Measurements from ENCODE around the gene KIF6.
A peak's percentile ranks its signal among the peaks of the same experiment; 100 is the strongest.

KIF6 gene

GRCh38 chr6:39453241-39453640 is 272.0 kb downstream of the KIF6 start:
- no peak overlapping the region for H3K4me3 ChIP-seq (ENCODE audit: low read depth, low read length)
- H2AFZ ChIP-seq (ENCODE audit: low read length, unreplicated experiment) = no peak overlapping the region
- H3K36me3 ChIP-seq (ENCODE audit: insufficient read depth, low read length) = no peaks in the 10 kb centered on the region
- no peaks in the 10 kb centered on the region for H3K79me2 ChIP-seq (ENCODE audit: control insufficient read depth, insufficient read depth, low read length, unreplicated experiment)
- H3K27me3 ChIP-seq (ENCODE audit: insufficient read depth, low read length) = no peaks in the 10 kb centered on the region
- H3K27ac ChIP-seq (ENCODE audit: low read depth, low read length) = no peak overlapping the region
- peaks cover 18% of the 10 kb centered on the region for H3K4me1 ChIP-seq (ENCODE audit: control insufficient read depth, insufficient read depth, low read length, unreplicated experiment)

GRCh38 chr6:39452306-39453145 is 272.7 kb downstream of the KIF6 start:
- Histone ChIP-seq H2AFZ (ENCODE audit: low read length, unreplicated experiment) (no peak overlapping the region), H3K27ac (ENCODE audit: low read depth, low read length) (peak overlapping the region; percentile 34; the same call in 1 of the 2 replicates), H3K79me2 (ENCODE audit: control insufficient read depth, insufficient read depth, low read length, unreplicated experiment) (no peaks in the 10 kb centered on the region), H3K27me3 (ENCODE audit: insufficient read depth, low read length) (no peaks in the 10 kb centered on the region), H3K4me1 (ENCODE audit: control insufficient read depth, insufficient read depth, low read length, unreplicated experiment) (peaks cover 18% of the 10 kb centered on the region), H3K36me3 (ENCODE audit: insufficient read depth, low read length) (no peaks in the 10 kb centered on the region), H3K4me3 (ENCODE audit: low read depth, low read length) (no peak overlapping the region)

DNA sequence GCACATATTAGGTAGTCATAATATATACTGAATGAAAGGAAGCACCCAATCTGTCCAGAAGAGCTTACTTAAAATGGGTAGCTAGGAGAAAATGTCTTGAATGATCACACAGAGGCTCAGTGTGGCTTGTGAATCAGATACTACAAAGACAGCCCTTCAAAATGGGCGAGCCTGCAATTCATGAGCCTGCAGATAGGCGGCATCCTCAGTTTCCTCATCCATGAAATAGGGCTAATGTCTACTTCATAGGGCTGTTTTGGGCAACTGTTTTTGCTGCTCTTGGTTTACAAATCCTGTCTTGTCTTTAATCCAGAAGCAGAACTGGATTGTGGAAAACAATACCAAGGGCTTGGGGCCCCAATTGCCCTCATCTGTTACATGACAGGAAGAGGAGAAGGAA is 273.4 kb downstream of the KIF6 start:
- H3K79me2 ChIP-seq (ENCODE audit: control insufficient read depth, insufficient read depth, low read length, unreplicated experiment) = no peaks in the 10 kb centered on the region
- no peak overlapping the region for H2AFZ ChIP-seq (ENCODE audit: low read length, unreplicated experiment)
- no peaks in the 10 kb centered on the region for H3K36me3 ChIP-seq (ENCODE audit: insufficient read depth, low read length)
- no peaks in the 10 kb centered on the region for H3K27me3 ChIP-seq (ENCODE audit: insufficient read depth, low read length)
- H3K4me1 ChIP-seq (ENCODE audit: control insufficient read depth, insufficient read depth, low read length, unreplicated experiment) = peaks cover 18% of the 10 kb centered on the region
- peak overlapping the region; percentile 34; the same call in 1 of the 2 replicates for H3K27ac ChIP-seq (ENCODE audit: low read depth, low read length)
- no peak overlapping the region for H3K4me3 ChIP-seq (ENCODE audit: low read depth, low read length)

DNA sequence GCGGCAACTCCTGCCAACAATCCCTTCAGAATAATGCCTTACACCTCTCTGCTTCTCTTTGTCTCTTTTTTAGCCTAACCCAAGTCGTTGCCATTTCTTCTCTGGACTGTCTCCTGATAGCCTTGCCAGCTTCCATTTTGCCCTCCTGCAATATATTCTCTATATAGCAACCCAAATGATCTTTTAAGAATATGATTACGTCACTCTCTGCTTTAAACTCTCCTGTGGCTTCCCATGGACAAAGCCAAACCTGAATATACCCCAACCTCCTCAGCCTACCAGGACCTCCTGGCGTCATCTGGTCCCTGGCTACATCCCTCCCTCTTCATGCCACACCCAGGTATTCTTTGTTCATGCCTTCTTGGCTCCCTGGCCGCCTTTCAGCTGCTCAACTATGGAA is 276.2 kb downstream of the KIF6 start:
- Histone ChIP-seq H3K4me3 (ENCODE audit: low read depth, low read length) (no peak overlapping the region), H3K27ac (ENCODE audit: low read depth, low read length) (no peak overlapping the region), H3K4me1 (ENCODE audit: control insufficient read depth, insufficient read depth, low read length, unreplicated experiment) (peaks cover 18% of the 10 kb centered on the region), H3K36me3 (ENCODE audit: insufficient read depth, low read length) (no peaks in the 10 kb centered on the region), H3K27me3 (ENCODE audit: insufficient read depth, low read length) (no peaks in the 10 kb centered on the region), H3K79me2 (ENCODE audit: control insufficient read depth, insufficient read depth, low read length, unreplicated experiment) (no peaks in the 10 kb centered on the region), H2AFZ (ENCODE audit: low read length, unreplicated experiment) (no peak overlapping the region)

DNA sequence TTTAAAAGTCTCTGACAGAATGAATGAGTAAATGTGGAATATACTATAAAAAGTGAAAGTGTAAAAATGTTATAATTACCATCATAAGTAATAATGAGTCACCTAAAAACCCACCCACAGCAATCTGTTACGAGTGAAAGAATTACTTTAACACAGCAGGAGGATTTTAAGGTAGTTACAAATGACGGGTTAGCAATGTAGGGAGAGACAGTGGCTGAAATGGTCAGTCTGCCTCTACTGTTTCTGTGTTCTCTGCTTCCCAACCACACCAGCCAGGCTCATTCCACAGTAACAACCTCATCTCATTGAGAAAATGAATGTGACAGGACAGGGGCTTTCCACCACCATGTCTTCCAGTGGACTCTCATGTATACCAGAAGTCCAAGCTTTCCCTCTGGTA is 278.3 kb downstream of the KIF6 start:
- H3K36me3 ChIP-seq (ENCODE audit: insufficient read depth, low read length) = no peaks in the 10 kb centered on the region
- peaks cover 3% of the 10 kb centered on the region for H3K4me1 ChIP-seq (ENCODE audit: control insufficient read depth, insufficient read depth, low read length, unreplicated experiment)
- no peaks in the 10 kb centered on the region for H3K79me2 ChIP-seq (ENCODE audit: control insufficient read depth, insufficient read depth, low read length, unreplicated experiment)
- H3K4me3 ChIP-seq (ENCODE audit: low read depth, low read length) = no peak overlapping the region
- no peak overlapping the region for H3K27ac ChIP-seq (ENCODE audit: low read depth, low read length)
- H2AFZ ChIP-seq (ENCODE audit: low read length, unreplicated experiment) = no peak overlapping the region
- no peaks in the 10 kb centered on the region for H3K27me3 ChIP-seq (ENCODE audit: insufficient read depth, low read length)

- no peak overlapping the region for H3K4me3 ChIP-seq (ENCODE audit: low read depth, low read length)
- H3K79me2 ChIP-seq (ENCODE audit: control insufficient read depth, insufficient read depth, low read length, unreplicated experiment) = no peaks in the 10 kb centered on the region
- H3K36me3 ChIP-seq (ENCODE audit: insufficient read depth, low read length) = no peaks in the 10 kb centered on the region
- no peak overlapping the region for H3K27ac ChIP-seq (ENCODE audit: low read depth, low read length)
- H3K27me3 ChIP-seq (ENCODE audit: insufficient read depth, low read length) = no peaks in the 10 kb centered on the region
- no peaks in the 10 kb centered on the region for H3K4me1 ChIP-seq (ENCODE audit: control insufficient read depth, insufficient read depth, low read length, unreplicated experiment)
- no peak overlapping the region for H2AFZ ChIP-seq (ENCODE audit: low read length, unreplicated experiment)
Observed at GRCh38 chr6:39445667-39446066, 279.5 kb downstream of the KIF6 start.

DNA sequence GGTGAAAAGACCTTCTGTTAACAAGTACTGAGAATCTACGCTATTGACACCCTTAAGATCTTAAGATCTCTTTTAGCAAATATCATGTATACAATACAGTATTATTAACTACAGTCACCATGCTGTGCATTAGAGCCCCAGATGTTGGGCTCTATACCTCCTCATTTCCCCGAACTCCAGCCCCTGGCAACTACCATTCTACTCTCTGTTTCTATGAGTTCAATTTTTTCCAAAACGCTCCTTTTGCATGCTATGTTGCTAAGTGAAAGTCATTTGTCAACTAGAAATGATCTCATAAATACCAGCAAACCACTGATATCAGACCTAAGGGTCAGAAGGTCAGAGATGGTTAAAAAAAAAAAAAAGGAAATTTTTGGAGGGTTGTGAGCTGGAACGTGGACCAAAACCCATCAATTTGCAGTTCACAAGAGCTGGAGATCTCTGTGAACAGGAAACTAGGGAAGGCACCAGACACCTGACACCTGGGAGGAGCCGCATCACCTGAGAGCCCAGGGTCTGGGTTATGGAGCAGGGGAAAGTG is 280.7 kb downstream of the KIF6 start:
- Histone ChIP-seq H2AFZ (ENCODE audit: low read length, unreplicated experiment) (no peak overlapping the region), H3K36me3 (ENCODE audit: insufficient read depth, low read length) (no peaks in the 10 kb centered on the region)

DNA sequence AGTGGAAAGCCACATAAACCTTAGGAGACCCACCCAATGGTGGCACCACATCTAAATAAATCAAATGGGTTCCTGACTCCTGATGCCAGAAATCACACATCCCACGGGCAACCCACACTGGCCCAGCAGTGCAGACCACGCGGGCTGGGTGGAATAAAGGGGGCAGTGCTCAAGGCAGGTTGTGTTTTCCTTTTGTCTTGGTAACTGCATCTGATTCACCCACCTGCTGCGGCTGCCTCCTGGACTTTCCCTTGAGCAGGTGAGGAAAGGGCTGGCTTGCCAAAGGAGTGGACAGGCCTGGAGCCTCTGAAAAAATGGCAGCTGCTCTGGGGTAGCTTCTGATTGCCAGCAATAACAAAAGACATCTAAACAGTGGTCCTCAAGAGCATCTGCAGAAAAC is 283.2 kb downstream of the KIF6 start:
- H3K27me3 ChIP-seq (ENCODE audit: insufficient read depth, low read length) = no peaks in the 10 kb centered on the region
- no peak overlapping the region for H3K4me3 ChIP-seq (ENCODE audit: low read depth, low read length)
- H3K79me2 ChIP-seq (ENCODE audit: control insufficient read depth, insufficient read depth, low read length, unreplicated experiment) = no peaks in the 10 kb centered on the region
- no peak overlapping the region for H2AFZ ChIP-seq (ENCODE audit: low read length, unreplicated experiment)
- H3K36me3 ChIP-seq (ENCODE audit: insufficient read depth, low read length) = no peaks in the 10 kb centered on the region
- no peak overlapping the region for H3K27ac ChIP-seq (ENCODE audit: low read depth, low read length)
- H3K4me1 ChIP-seq (ENCODE audit: control insufficient read depth, insufficient read depth, low read length, unreplicated experiment) = no peaks in the 10 kb centered on the region

More for the DNA sequence above, 280.7 kb downstream of the KIF6 start:
- no peak overlapping the region for H3K4me3 ChIP-seq (ENCODE audit: low read depth, low read length)
- H3K27ac ChIP-seq (ENCODE audit: low read depth, low read length) = no peak overlapping the region
- H3K79me2 ChIP-seq (ENCODE audit: control insufficient read depth, insufficient read depth, low read length, unreplicated experiment) = no peaks in the 10 kb centered on the region
- H3K4me1 ChIP-seq (ENCODE audit: control insufficient read depth, insufficient read depth, low read length, unreplicated experiment) = no peaks in the 10 kb centered on the region
- H3K27me3 ChIP-seq (ENCODE audit: insufficient read depth, low read length) = no peaks in the 10 kb centered on the region

DNA sequence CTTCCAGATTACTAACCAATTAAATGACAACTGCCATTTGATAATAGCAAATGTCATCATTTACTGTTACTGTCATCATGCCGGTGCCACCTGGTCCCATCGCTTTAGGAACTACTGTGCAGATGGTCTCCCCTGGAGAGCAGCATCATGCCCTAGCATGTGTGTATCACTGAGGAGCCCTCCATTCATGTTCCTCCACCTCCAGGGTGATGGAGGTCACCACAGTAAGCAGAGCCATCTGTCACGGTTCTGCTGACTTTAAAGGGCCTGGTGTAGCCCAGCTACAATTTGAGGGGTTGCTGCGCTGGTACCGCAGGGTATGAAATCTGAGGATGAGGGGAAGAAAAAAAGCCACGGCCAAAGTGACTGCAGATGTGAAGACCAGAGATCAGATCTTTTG is 283.9 kb downstream of the KIF6 start:
- Histone ChIP-seq H2AFZ (ENCODE audit: low read length, unreplicated experiment) (no peak overlapping the region), H3K4me1 (ENCODE audit: control insufficient read depth, insufficient read depth, low read length, unreplicated experiment) (no peaks in the 10 kb centered on the region), H3K27me3 (ENCODE audit: insufficient read depth, low read length) (no peaks in the 10 kb centered on the region), H3K4me3 (ENCODE audit: low read depth, low read length) (no peak overlapping the region), H3K27ac (ENCODE audit: low read depth, low read length) (no peak overlapping the region), H3K79me2 (ENCODE audit: control insufficient read depth, insufficient read depth, low read length, unreplicated experiment) (no peaks in the 10 kb centered on the region), H3K36me3 (ENCODE audit: insufficient read depth, low read length) (no peaks in the 10 kb centered on the region)

DNA sequence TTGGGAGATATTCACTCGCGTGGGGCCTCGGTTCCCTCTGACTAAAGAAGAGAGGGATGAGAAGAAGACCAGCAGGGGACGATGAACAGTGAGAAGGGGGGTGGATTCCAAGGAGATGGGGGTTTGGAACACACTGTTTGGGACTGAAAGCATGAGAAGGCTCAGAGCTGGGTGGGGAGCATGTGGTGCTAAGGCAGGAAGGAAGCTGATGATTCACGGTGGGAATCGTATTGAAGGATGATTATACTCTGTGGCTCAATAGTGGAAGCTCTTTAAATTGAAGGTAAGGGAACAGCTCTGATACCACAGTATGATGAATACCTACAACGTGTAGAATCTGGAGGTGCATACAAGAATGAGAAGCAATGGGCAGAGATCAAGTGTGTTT is 285.2 kb downstream of the KIF6 start:
- Histone ChIP-seq H3K4me1 (ENCODE audit: control insufficient read depth, insufficient read depth, low read length, unreplicated experiment) (no peaks in the 10 kb centered on the region), H3K4me3 (ENCODE audit: low read depth, low read length) (no peak overlapping the region), H3K27ac (ENCODE audit: low read depth, low read length) (no peak overlapping the region), H3K79me2 (ENCODE audit: control insufficient read depth, insufficient read depth, low read length, unreplicated experiment) (no peaks in the 10 kb centered on the region), H3K36me3 (ENCODE audit: insufficient read depth, low read length) (no peaks in the 10 kb centered on the region), H2AFZ (ENCODE audit: low read length, unreplicated experiment) (no peak overlapping the region), H3K27me3 (ENCODE audit: insufficient read depth, low read length) (no peaks in the 10 kb centered on the region)
